ENCODE measurements around the gene MCM10.

The MCM10 gene

DNA sequence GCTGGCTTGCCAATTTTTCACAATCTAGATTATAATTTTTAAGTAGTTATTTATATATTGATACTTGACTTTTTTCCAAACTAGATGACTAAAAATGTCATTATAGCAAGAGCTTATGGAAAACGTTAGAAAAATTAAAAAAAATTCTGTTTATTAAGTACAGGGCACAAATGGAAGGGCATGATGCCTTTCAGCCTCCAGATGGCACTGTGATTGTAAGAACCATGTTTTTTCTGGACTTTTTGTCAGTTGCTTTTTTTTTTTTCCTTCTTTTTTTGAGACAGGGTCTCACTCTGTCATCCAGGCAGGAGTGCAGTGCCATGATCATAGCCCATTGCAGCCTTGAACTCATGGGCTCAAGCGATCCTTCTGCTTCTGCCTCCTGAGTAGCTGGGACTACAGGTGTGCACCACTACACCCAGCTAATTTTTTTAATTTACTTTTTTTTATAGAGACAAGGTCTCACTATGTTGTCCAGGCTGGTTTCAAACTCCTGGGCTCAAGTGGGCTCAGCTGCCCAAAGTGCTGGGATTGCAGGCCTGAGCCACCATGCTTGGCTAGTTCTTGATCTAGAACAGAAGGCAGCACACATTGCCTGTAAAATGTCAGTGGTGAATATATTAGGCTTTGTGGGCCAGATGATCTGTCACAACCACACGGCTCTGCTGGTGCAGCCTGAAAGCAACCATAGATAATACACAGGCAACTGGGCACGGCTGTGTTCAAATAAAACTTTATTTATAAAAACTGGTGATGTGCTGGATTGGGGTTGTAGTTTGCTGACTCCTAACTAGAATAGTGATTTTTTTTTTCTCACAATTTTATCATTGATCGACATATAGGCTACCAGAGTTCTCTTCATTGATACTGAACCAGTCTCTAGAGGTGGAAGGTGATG lies 45.4 kb downstream of the MCM10 start:
- peak in 1 of 2 experiments; percentile 38 for DNase-seq (ENCODE audit: low read depth in 1 of 2, low spot score in 1 of 2)
- no peak for TF ChIP-seq JUND (IDR thresholded peaks at IDR 0.05; ENCODE audit: low read depth)
- in situ Hi-C loops (cut with HindIII; ENCODE audit: low pct_unique_long_range_greater_than_20kb, low sequenced_read_pairs), result no loop called here

DNA sequence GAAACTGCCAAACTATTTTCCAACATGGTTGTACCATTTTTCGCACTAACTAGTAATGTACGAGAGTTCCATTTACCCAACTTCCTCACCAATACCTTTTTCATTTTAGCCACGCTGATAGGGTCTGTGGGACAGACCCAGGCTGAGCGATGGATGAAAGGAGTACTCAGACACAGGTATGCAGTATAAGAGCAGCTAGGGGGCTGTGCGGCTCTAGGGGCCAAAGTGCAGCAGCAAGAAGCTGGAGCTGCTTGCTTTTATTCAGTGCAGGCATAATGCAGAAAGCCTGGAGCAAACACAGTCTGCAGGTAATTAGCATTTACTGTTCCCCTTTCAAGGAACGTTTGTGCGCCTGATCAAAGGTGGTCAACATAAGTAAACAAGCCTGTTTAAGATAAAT lies 51.8 kb downstream of the MCM10 start:
- in situ Hi-C loops (cut with HindIII; ENCODE audit: low pct_unique_long_range_greater_than_20kb, low sequenced_read_pairs), result no loop called here
- no peak for TF ChIP-seq JUND (IDR thresholded peaks at IDR 0.05; ENCODE audit: low read depth)
- no peak for DNase-seq (ENCODE audit: low read depth in 1 of 2, low spot score in 1 of 2)

DNA sequence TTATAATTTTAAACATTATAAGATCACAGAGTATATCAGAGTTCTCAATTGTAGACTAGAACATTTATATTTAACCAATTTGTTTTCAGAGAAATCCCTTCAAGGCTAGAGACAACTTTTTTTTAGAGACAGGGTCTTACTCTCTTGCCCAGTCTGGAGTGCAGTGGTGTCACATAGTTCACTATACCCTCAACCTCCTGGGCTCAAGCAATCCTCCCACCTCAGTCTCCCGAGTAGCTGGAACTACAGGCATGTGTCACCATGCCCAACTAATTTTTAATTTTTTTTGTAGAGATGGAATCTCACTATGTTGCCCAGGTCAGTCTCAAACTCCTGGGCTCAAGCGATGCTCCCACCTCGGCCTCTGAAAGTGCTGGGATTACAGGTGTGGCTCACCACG lies 57.5 kb downstream of the MCM10 start:
- no peak for TF ChIP-seq JUND (IDR thresholded peaks at IDR 0.05; ENCODE audit: low read depth)
- in situ Hi-C loops (cut with HindIII; ENCODE audit: low pct_unique_long_range_greater_than_20kb, low sequenced_read_pairs), result no loop called here
- DNase-seq (ENCODE audit: low read depth in 1 of 2, low spot score in 1 of 2), result no peak

DNA sequence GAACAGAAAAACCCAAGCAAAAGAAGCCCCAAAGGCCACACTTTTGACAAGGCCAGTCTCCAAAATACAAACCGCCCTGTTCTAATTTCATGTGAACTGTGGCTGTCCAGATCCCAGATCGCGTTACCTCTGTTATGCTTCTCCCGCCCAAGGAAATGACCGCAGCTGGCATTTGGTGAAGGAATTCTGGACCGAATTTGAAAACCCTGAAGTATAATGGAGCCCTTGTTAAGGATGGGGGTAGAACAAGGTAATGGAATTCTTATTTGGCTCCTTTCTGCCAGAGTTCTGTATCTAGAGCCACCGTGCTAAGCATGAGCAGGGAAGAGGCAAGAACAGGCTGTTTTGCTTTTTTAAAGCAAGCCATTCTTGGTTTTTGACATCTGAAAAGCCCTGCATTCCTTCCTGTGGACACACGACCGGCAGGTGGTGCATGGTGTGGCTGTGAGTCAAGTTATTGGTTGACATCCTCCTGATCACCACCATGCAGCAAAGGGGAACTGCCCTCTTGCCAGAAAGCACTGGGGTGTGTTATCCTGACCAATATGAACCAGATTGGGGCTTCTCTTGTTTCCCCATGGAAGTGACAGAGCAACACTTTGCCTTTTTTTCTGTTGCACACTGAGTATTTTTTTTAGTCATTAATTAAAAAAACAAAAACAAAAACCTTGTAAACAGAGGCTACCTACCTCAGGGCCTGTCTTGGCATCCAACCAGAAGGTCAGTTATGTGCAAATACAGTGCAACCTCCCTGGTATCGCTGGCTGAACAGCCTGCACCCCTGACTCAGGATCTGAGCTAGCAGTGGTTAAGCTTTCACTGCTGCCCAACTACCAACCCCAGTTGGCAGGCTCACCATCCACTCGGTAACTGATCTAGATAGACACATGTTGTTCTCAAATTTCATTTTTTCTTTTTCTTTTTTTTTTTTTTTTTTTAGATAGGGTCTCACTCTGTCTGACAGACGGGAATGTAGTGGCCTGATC lies 58.6 kb downstream of the MCM10 start:
- in situ Hi-C loops (cut with HindIII; ENCODE audit: low pct_unique_long_range_greater_than_20kb, low sequenced_read_pairs), result no loop called here
- TF ChIP-seq JUND (IDR thresholded peaks at IDR 0.05; ENCODE audit: low read depth), result no peak
- DNase-seq (ENCODE audit: low read depth in 1 of 2, low spot score in 1 of 2), result peak; percentile 76 to 82

DNA sequence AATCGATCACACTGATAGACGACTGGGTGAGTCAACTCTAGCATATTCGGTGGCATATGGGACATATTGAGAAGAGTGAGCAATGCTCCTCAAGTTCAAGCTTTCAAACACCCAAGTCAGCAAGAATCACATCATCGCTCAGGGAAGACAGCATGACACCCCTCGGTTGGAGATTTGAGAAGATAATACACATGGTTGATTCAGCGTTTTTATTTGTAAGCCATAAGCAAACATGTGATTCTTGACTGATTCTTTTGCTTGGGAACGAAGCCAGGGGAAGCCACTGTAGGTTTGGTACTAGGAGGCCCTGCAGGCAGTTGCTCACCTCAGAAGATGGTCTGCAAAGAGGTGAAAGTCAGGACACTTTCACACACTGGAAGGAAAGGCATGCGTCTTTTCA lies 60.2 kb downstream of the MCM10 start:
- no peak for DNase-seq (ENCODE audit: low read depth in 1 of 2, low spot score in 1 of 2)
- TF ChIP-seq JUND (IDR thresholded peaks at IDR 0.05; ENCODE audit: low read depth), result no peak
- in situ Hi-C loops (cut with HindIII; ENCODE audit: low pct_unique_long_range_greater_than_20kb, low sequenced_read_pairs), result no loop called here

DNA sequence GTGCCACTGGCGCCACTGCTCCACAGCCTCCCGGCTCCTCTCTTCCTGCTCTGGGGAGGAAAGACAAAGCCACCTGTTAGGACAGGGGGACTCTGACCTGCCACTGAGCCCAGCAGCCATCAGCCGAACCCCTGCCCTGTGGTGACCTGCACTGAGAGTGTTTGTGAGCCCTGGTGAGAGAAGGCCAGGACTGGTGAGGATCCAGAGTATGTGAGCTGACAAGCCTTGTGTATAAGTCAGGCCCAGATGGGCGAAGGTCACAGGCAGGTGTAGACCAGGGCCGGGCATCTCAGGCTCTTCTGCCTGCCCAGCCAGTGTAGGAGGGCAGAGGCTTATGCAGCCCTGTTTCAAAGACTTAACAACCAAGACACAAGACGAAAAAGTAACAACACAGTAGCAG lies 60.8 kb downstream of the MCM10 start:
- in situ Hi-C loops (cut with HindIII; ENCODE audit: low pct_unique_long_range_greater_than_20kb, low sequenced_read_pairs), result no loop called here
- DNase-seq (ENCODE audit: low read depth in 1 of 2, low spot score in 1 of 2), result no peak

DNA sequence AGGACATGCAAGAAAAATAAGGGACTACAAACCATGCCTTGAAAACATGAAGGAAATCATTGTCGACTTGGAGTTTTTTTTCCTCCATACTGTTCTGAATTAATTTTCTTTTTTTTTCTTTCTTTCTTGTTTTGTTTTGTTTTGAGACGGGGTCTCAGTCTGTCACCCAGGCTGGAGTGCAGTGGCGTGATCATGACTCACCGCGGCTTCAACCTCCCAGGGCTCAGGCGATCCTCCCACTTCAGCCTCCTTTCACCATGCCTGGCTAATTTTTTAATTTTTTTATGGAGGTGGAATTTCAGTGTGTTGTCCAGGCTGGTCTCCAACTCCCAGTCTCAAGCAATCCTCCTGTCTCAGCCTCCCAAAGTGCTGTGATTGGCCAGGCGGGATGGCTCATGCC lies 61.2 kb downstream of the MCM10 start:
- TF ChIP-seq JUND (IDR thresholded peaks at IDR 0.05; ENCODE audit: low read depth), result no peak
- in situ Hi-C loops (cut with HindIII; ENCODE audit: low pct_unique_long_range_greater_than_20kb, low sequenced_read_pairs), result no loop called here
- no peak for DNase-seq (ENCODE audit: low read depth in 1 of 2, low spot score in 1 of 2)

More for the DNA sequence above, 60.8 kb downstream of the MCM10 start:
- TF ChIP-seq JUND (IDR thresholded peaks at IDR 0.05; ENCODE audit: low read depth), result no peak

DNA sequence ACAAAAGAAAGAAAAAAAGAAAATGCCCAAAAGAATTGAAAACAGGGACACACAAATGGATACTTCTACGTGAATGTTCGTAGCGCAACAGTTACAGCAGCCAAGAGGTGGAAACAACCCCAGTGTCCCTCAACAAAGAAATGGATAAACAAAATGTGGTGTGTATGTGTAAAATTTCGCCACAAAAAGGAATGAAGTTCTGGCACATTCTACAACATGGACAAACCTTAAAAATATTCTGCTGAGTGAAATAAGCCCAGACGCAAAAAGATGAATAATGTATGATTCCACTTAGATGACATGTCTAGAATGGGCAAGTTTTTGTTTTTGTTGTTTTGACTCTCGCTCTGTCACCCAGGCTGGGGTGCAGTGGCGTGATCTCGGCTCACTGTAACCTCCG lies 61.9 kb downstream of the MCM10 start:
- TF ChIP-seq JUND (IDR thresholded peaks at IDR 0.05; ENCODE audit: low read depth), result no peak
- no peak for DNase-seq (ENCODE audit: low read depth in 1 of 2, low spot score in 1 of 2)
- in situ Hi-C loops (cut with HindIII; ENCODE audit: low pct_unique_long_range_greater_than_20kb, low sequenced_read_pairs), result no loop called here

DNA sequence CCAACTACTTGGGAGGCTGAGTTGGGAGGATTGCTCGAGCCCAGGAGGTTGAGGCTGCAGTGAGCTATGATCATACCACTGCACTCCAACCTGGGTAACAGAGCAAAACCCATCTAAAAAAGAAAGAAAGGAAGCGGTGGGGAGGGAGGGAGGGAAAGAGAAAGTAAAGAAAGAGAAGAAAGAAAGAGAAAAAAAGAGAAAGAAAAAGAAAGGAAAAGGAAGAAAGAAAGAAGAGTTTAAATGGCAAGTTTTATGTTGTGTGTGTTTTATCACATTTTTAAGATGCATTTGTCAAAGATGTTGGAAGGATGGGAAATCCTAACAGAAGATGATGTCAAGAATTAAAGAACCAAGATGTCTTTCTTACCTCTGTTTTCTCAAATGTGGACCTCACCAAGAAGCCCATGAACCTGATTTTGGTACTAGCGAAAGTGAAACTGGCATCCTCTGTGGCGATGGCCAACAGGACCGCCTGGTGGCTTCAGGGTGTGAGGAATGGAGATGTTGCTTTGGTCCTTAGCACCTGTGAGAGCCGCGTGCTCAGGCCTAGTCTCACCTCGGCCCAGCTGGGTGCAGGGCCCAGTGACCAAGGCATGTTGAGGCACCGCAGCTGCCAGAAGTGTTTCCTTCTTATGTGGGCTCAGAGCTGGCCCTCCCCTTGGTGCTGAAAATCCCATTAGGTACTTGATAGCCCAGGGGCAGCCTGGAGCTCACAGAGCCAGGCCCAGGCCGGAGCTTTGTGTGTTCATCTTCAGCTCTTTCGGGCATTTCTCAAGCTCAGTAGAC lies 63.0 kb downstream of the MCM10 start:
- no peak for TF ChIP-seq JUND (IDR thresholded peaks at IDR 0.05; ENCODE audit: low read depth)
- no peak for DNase-seq (ENCODE audit: low read depth in 1 of 2, low spot score in 1 of 2)

DNA sequence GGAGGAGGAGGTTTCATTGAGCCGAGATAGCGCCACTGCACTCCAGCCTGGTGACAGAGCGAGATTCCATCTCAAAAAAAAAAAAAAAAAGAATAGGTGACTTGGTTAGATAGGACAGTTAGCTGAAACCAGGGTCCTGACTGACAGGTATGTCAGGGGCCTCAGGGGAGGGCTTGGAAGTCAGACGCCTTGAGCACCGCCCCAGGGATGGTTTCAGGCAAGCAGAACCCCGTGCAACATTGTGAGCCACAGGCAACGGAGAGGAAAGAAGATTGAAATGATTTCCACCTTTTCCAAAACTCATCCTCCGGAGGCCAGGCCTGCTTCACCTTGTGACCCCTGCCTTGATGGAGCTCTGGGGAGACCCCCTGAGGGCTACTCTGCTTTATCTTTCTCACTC lies 64.2 kb downstream of the MCM10 start:
- in situ Hi-C loops (cut with HindIII; ENCODE audit: low pct_unique_long_range_greater_than_20kb, low sequenced_read_pairs), result no loop called here
- no peak for TF ChIP-seq JUND (IDR thresholded peaks at IDR 0.05; ENCODE audit: low read depth)
- DNase-seq (ENCODE audit: low read depth in 1 of 2, low spot score in 1 of 2), result no peak

More for the DNA sequence above, 63.0 kb downstream of the MCM10 start:
- in situ Hi-C loops (cut with HindIII; ENCODE audit: low pct_unique_long_range_greater_than_20kb, low sequenced_read_pairs), result no loop called here

DNA sequence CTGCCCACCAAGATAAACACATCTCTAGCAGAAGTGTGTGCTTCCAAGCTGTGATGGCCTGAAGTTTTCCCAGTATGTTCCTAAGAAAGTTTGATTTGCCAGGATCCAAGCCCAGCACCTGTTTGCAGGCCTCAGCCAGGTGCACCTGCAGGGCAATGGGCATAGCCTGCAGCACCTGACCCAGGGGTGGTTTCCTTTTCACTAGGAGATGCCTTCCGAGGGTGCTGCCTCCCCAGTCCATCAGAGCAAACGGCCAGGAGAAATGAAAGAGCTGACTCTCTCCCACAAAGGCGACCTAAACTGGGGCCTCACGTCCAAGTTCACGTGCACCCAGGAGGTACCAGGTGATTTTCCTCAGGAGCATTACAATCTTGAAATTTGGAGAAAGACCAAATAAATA lies 65.7 kb downstream of the MCM10 start:
- in situ Hi-C loops (cut with HindIII; ENCODE audit: low pct_unique_long_range_greater_than_20kb, low sequenced_read_pairs), result no loop called here
- DNase-seq (ENCODE audit: low read depth in 1 of 2, low spot score in 1 of 2), result no peak
- no peak for TF ChIP-seq JUND (IDR thresholded peaks at IDR 0.05; ENCODE audit: low read depth)

DNA sequence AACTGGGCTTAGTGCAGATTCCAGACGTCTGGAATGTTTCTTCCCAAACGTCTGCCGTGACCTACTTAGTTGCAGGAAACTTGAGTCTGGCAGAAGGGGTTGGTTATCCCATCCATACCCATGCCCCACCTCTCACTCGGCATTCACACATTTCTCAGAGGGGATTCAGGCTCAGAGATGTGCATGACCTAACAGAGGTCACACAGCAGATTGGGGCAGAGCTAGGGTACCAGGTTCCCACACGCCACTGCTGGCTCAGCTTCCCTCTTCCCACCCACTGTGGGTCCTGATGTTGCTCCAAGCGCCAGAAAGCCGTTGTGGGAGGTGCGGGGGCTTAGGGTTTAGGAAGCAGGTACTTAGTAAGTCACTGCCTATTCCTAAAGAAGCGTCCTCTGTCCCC lies 69.8 kb downstream of the MCM10 start:
- DNase-seq (ENCODE audit: low read depth in 1 of 2, low spot score in 1 of 2), result no peak
- in situ Hi-C loops (cut with HindIII; ENCODE audit: low pct_unique_long_range_greater_than_20kb, low sequenced_read_pairs), result no loop called here
- TF ChIP-seq JUND (IDR thresholded peaks at IDR 0.05; ENCODE audit: low read depth), result no peak
